Measurements from ENCODE around the gene ZNF100. TPM values are rescaled to one million over a fixed set of nuclear protein-coding genes. Genes with fewer than 3 reads are reported as not detected.
A peak's percentile ranks its signal among the peaks of the same experiment; 100 is the strongest.

The ZNF100 gene
- total RNA-seq, 1 experiment from 2014 or later: 23.6 TPM

DNA sequence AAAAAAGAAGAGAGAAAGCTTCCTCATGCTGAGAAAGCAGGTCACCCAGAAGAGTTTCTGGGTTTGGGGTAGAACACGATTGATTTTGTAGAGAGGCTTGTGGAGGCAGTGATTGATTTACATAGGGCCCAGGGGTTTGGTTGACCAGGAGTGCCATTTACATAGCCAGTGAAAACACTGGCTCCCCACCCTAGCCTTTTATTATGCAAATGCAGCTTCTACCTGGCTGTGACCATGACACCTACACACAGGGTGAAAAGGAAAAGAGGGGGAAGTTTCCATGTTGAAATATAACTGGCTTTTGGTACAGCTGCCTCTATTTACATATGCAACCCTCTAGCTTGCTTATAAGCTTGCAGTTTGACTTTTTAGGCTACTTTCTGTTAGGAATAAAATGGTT, 62.0 kb downstream of the ZNF100 start:
- ChIA-PET POLR2A (interaction anchor here (1.6 kb wide), 1 partner anchor 130 kb away, joined by 3 read pairs; the partner anchor contains the start of gene ZNF43), CTCF (interaction anchor here (0.6 to 0.8 kb wide), 3 partner anchors 222 to 1568 kb away, joined by 3 to 5 read pairs (median 4); no protein-coding TSS in a partner anchor)
- peaks cover 40% of the 10 kb centered on the region for H3K9me3 Mint-ChIP-seq
- H3K27ac Mint-ChIP-seq: peak overlapping the region; percentile 30; the same call in 1 of the 2 replicates
- no peaks in the 10 kb centered on the region for H3K27me3 Mint-ChIP-seq (ENCODE audit: low read depth)
- peaks cover 14% of the 10 kb centered on the region for H3K4me1 Mint-ChIP-seq
- peaks cover 31% of the 10 kb centered on the region for H3K36me3 Mint-ChIP-seq
- peak overlapping the region; percentile 14; the same call in 1 of the 2 replicates for H3K4me3 Mint-ChIP-seq
- ATAC-seq (peak; percentile 88), DNase-seq (ENCODE audit: low spot score) (no peak)
- TF ChIP-seq, protein P1, sequence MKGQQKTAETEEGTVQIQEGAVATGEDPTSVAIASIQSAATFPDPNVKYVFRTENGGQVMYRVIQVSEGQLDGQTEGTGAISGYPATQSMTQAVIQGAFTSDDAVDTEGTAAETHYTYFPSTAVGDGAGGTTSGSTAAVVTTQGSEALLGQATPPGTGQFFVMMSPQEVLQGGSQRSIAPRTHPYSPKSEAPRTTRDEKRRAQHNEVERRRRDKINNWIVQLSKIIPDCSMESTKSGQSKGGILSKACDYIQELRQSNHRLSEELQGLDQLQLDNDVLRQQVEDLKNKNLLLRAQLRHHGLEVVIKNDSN (CRISPR knock-in tag; IDR thresholded peaks at IDR 0.05): no peak
- TF ChIP-seq, protein P2, sequence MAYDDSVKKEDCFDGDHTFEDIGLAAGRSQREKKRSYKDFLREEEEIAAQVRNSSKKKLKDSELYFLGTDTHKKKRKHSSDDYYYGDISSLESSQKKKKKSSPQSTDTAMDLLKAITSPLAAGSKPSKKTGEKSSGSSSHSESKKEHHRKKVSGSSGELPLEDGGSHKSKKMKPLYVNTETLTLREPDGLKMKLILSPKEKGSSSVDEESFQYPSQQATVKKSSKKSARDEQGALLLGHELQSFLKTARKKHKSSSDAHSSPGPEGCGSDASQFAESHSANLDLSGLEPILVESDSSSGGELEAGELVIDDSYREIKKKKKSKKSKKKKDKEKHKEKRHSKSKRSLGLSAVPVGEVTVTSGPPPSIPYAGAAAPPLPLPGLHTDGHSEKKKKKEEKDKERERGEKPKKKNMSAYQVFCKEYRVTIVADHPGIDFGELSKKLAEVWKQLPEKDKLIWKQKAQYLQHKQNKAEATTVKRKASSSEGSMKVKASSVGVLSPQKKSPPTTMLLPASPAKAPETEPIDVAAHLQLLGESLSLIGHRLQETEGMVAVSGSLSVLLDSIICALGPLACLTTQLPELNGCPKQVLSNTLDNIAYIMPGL (CRISPR knock-in tag; IDR thresholded peaks at IDR 0.05): no peak

DNA sequence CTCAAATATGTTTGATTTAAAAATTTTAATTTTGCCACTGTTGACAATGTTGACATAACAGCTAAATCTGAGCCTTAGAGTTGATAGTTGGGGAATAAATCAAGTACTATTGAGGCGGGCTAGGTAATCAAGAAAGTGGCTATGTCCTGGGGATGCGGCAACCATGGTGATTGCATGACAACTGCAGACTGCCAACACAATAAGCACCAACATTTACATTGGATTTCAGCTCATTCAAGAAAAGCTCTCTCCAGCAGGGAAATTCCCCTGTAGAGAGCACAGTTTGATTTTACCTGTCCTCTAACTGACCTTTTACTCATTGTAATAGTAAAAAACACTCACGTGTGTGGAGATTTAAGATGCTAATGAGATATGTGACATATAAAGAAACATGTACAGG, 63.1 kb downstream of the ZNF100 start:
- ChIA-PET POLR2A (interaction anchor here (1.6 kb wide), 1 partner anchor 132 kb away, joined by 3 read pairs; the partner anchor contains the start of gene ZNF43), CTCF (interaction anchor here (2.0 kb wide), 1 partner anchor 221 kb away, joined by 8 read pairs; no protein-coding TSS in a partner anchor)
- Mint-ChIP-seq H3K27me3 (ENCODE audit: low read depth) (no peaks in the 10 kb centered on the region), H3K9me3 (peaks cover 37% of the 10 kb centered on the region), H3K4me3 (peak overlapping the region; percentile 10; the same call in 1 of the 2 replicates), H3K4me1 (peaks cover 17% of the 10 kb centered on the region), H3K27ac (no peak overlapping the region), H3K36me3 (peaks cover 28% of the 10 kb centered on the region)
- TF ChIP-seq, protein P3, sequence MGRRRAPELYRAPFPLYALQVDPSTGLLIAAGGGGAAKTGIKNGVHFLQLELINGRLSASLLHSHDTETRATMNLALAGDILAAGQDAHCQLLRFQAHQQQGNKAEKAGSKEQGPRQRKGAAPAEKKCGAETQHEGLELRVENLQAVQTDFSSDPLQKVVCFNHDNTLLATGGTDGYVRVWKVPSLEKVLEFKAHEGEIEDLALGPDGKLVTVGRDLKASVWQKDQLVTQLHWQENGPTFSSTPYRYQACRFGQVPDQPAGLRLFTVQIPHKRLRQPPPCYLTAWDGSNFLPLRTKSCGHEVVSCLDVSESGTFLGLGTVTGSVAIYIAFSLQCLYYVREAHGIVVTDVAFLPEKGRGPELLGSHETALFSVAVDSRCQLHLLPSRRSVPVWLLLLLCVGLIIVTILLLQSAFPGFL (CRISPR knock-in tag; IDR thresholded peaks at IDR 0.05; ENCODE audit: borderline replicate concordance): no peak
- TF ChIP-seq, protein P4, sequence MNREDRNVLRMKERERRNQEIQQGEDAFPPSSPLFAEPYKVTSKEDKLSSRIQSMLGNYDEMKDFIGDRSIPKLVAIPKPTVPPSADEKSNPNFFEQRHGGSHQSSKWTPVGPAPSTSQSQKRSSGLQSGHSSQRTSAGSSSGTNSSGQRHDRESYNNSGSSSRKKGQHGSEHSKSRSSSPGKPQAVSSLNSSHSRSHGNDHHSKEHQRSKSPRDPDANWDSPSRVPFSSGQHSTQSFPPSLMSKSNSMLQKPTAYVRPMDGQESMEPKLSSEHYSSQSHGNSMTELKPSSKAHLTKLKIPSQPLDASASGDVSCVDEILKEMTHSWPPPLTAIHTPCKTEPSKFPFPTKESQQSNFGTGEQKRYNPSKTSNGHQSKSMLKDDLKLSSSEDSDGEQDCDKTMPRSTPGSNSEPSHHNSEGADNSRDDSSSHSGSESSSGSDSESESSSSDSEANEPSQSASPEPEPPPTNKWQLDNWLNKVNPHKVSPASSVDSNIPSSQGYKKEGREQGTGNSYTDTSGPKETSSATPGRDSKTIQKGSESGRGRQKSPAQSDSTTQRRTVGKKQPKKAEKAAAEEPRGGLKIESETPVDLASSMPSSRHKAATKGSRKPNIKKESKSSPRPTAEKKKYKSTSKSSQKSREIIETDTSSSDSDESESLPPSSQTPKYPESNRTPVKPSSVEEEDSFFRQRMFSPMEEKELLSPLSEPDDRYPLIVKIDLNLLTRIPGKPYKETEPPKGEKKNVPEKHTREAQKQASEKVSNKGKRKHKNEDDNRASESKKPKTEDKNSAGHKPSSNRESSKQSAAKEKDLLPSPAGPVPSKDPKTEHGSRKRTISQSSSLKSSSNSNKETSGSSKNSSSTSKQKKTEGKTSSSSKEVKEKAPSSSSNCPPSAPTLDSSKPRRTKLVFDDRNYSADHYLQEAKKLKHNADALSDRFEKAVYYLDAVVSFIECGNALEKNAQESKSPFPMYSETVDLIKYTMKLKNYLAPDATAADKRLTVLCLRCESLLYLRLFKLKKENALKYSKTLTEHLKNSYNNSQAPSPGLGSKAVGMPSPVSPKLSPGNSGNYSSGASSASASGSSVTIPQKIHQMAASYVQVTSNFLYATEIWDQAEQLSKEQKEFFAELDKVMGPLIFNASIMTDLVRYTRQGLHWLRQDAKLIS (CRISPR knock-in tag; IDR thresholded peaks at IDR 0.05; ENCODE audit: borderline replicate concordance): no peak
- TF ChIP-seq MYBL2 (CRISPR knock-in tag; IDR thresholded peaks at IDR 0.05): no peak
- TF ChIP-seq TEAD4 (CRISPR knock-in tag; IDR thresholded peaks at IDR 0.05): no peak
- no peak for TF ChIP-seq EMX1 (CRISPR knock-in tag; IDR thresholded peaks at IDR 0.05)
- ATAC-seq (peak; percentile 71), DNase-seq (ENCODE audit: low spot score) (no peak)

DNA sequence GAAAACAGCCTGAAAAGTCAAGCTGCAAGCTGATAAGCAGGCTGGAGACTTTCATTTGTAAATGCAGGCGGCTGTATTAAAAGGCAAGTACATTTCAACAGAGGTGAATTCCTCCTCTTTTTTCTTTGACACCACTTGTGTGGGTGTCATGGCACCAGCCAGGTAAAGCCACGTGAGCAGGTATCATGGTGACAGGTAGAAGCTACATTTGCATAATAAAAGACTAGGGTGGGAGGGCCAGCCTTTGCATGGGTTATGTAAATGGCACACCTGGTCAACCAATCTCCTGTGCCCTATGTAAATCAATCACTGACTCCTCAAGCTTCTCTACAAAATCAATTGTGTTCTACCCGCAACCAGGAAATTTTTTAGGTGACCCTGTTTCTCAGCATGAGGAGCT, 68.2 kb downstream of the ZNF100 start:
- peak; percentile 30 for DNase-seq (ENCODE audit: low spot score)

More for the DNA sequence above, 68.2 kb downstream of the ZNF100 start:
- Mint-ChIP-seq H3K4me1 (peaks cover 9% of the 10 kb centered on the region), H3K4me3 (no peak overlapping the region), H3K36me3 (peaks cover 25% of the 10 kb centered on the region), H3K27ac (no peak overlapping the region), H3K27me3 (ENCODE audit: low read depth) (no peaks in the 10 kb centered on the region), H3K9me3 (peaks cover 37% of the 10 kb centered on the region)
- TF ChIP-seq, protein P5, sequence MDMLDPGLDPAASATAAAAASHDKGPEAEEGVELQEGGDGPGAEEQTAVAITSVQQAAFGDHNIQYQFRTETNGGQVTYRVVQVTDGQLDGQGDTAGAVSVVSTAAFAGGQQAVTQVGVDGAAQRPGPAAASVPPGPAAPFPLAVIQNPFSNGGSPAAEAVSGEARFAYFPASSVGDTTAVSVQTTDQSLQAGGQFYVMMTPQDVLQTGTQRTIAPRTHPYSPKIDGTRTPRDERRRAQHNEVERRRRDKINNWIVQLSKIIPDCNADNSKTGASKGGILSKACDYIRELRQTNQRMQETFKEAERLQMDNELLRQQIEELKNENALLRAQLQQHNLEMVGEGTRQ (CRISPR knock-in tag; IDR thresholded peaks at IDR 0.05): peak; percentile 73
- no peak for TF ChIP-seq ELF4 (CRISPR knock-in tag; IDR thresholded peaks at IDR 0.05; ENCODE audit: low read depth)
- ChIA-PET POLR2A (interaction anchor here (0.6 to 0.7 kb wide), 4 partner anchors 34 to 220 kb away, joined by 3 to 6 read pairs (median 4); partner anchors contain the start of gene ZNF100), CTCF (interaction anchor here (0.7 to 1.0 kb wide), 2 partner anchors 68 to 98 kb away, joined by 3 read pairs; partner anchors contain the start of gene ZNF100)
- ATAC-seq: peak; percentile 95

All from WTC11 (cell line).